ENCODE measurements around the gene RNF152.

Gene RNF152

DNA sequence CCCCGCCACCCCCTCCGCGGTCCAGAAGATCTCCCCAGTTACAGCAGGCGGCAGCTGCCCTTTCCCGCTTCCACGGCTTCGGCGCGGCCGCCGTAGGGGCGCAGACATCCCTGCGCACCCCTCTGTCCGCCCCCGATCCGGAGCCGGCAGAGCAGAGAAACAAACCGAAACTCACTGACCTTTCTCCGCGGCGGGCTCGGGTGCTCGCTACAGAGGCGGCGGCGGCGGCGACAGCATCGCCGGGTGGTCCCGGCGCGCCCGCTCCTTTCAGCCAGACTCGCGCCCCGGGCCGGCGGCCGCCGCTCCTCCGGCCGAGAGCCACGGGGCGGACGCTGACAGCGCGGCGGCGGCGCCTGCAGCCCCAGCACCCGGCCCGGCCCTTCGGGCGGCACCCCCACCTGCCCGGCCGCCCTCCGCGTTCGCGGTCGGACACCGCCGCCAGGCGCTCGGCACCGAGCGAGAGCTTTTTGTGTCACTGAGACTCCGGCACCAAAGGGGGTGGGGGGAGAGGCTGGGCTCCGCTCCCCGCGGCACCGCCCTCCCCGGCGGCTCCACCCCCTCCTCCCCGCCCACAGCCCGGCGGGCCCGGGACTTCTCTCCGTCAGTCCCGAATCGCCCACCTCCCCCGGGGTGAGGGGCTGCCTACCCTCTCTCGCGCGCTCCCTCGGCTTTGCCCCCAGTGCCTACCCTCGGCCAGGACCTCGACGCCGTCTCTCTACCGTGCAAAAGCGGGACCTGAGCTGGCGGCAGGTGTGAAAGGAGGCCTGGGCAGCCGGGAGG, 1.4 kb upstream of the RNF152 start:
- no peaks in the 10 kb centered on the region for H3K36me3 ChIP-seq (ENCODE audit: control insufficient read depth, insufficient read depth, low read length)
- H3K27me3 ChIP-seq (replicated peaks; ENCODE audit: control insufficient read depth, insufficient read depth, low read length): no peaks in the 10 kb centered on the region; the same call in none of the 2 replicates
- TF ChIP-seq, protein P1, sequence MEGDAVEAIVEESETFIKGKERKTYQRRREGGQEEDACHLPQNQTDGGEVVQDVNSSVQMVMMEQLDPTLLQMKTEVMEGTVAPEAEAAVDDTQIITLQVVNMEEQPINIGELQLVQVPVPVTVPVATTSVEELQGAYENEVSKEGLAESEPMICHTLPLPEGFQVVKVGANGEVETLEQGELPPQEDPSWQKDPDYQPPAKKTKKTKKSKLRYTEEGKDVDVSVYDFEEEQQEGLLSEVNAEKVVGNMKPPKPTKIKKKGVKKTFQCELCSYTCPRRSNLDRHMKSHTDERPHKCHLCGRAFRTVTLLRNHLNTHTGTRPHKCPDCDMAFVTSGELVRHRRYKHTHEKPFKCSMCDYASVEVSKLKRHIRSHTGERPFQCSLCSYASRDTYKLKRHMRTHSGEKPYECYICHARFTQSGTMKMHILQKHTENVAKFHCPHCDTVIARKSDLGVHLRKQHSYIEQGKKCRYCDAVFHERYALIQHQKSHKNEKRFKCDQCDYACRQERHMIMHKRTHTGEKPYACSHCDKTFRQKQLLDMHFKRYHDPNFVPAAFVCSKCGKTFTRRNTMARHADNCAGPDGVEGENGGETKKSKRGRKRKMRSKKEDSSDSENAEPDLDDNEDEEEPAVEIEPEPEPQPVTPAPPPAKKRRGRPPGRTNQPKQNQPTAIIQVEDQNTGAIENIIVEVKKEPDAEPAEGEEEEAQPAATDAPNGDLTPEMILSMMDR (IDR thresholded peaks at IDR 0.05; ENCODE audit: insufficient read depth, low read length, poor library complexity, severe bottlenecking): peak; percentile 15
- peak overlapping the region; percentile 67 for H3K4me3 ChIP-seq (replicated peaks; ENCODE audit: low read depth, low read length)
- peak; percentile 66 for DNase-seq (ENCODE audit: extremely low read depth, insufficient read length)

DNA sequence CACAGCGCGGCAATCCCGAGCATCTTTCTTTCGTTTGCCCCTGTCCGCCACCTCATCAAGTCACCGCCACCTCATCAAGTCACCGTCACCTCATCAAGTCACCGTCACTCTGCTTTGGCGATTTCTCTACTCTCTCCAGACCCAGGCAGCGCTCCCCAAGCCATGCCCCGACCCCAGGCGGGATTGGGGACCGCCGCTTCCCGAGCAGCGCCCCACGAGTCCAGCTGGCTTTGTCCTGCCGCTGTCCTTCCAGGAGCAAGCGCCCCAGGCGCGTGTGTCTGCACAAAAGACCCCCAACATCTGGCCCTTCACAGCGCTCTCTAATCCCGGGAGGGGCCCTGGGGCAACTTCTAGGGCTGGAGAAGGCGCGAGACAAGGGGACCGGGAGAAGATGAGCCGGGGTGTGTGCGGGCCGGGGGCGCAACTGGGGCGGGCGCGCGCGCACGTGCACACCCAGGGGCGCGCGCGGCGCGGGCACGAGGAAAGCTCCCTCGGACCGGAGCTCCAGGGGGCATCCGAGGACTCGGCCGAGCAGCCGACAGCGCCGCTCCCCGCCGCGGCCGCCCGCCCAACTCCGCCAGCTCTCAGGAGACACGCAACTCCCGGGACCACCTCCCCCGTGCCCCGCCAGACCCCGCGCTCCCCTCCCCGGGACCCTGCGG, 633 bp upstream of the RNF152 start:
- H3K27me3 ChIP-seq (replicated peaks; ENCODE audit: control insufficient read depth, insufficient read depth, low read length): no peaks in the 10 kb centered on the region; the same call in none of the 2 replicates
- peak; percentile 25 for DNase-seq (ENCODE audit: extremely low read depth, insufficient read length)
- no peaks in the 10 kb centered on the region for H3K36me3 ChIP-seq (ENCODE audit: control insufficient read depth, insufficient read depth, low read length)
- TF ChIP-seq, protein P1 (IDR thresholded peaks at IDR 0.05; ENCODE audit: insufficient read depth, low read length, poor library complexity, severe bottlenecking): no peak
- H3K4me3 ChIP-seq (replicated peaks; ENCODE audit: low read depth, low read length): peak overlapping the region; percentile 67

DNA sequence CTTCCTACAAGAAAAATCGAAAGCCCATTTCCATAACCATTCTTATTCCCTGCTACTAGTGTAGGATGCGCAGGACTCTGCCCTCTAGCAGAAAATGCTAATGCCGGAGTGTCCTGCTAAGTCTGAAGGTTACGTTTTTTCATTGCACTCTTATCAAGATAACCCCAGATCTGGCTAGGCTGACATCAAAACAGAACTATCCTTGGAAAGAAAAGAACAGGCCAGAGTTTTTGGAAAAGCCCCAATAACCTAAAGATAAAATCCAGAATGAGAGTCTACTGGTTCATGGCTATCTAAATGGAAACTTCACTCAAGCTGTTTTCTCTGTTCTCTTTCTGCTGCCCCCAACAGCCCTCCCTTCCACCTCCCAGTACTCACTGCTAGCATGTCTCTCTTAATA, 913 bp downstream of the RNF152 start:
- Histone ChIP-seq H3K36me3 (ENCODE audit: control insufficient read depth, insufficient read depth, low read length) (no peaks in the 10 kb centered on the region), H3K4me3 (replicated peaks; ENCODE audit: low read depth, low read length) (no peak overlapping the region), H3K27me3 (replicated peaks; ENCODE audit: control insufficient read depth, insufficient read depth, low read length) (no peaks in the 10 kb centered on the region; the same call in none of the 2 replicates)
- TF ChIP-seq, protein P1 (IDR thresholded peaks at IDR 0.05; ENCODE audit: insufficient read depth, low read length, poor library complexity, severe bottlenecking): no peak
- no peak for DNase-seq (ENCODE audit: extremely low read depth, insufficient read length)

GRCh38 chr18:61891271-61891670, 1.5 kb downstream of the RNF152 start:
- Histone ChIP-seq H3K36me3 (ENCODE audit: control insufficient read depth, insufficient read depth, low read length) (no peaks in the 10 kb centered on the region), H3K4me3 (replicated peaks; ENCODE audit: low read depth, low read length) (no peak overlapping the region), H3K27me3 (replicated peaks; ENCODE audit: control insufficient read depth, insufficient read depth, low read length) (no peaks in the 10 kb centered on the region; the same call in none of the 2 replicates)
- DNase-seq (ENCODE audit: extremely low read depth, insufficient read length): no peak
- TF ChIP-seq, protein P1 (IDR thresholded peaks at IDR 0.05; ENCODE audit: insufficient read depth, low read length, poor library complexity, severe bottlenecking): no peak

DNA sequence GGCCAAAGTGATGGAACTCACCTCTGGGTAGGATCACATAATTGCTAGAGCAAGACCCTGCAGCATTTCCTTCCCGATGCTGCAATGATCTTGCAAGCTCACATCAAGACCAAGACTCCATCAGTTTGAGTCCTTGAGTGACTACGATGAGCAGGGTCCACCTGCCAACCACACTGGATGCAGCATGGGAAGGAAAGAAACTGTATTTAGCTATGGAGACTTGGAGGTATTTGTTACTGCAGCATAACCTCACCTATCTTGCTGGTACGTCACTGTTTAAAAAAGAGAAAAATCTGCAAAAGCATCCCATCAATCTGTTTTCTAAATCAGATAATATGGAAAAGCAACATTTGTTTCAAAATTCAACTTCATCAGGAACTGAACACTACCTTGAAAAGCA, 2.5 kb downstream of the RNF152 start:
- TF ChIP-seq, protein P1 (IDR thresholded peaks at IDR 0.05; ENCODE audit: insufficient read depth, low read length, poor library complexity, severe bottlenecking): no peak
- H3K4me3 ChIP-seq (replicated peaks; ENCODE audit: low read depth, low read length): no peak overlapping the region
- no peaks in the 10 kb centered on the region for H3K36me3 ChIP-seq (ENCODE audit: control insufficient read depth, insufficient read depth, low read length)
- H3K27me3 ChIP-seq (replicated peaks; ENCODE audit: control insufficient read depth, insufficient read depth, low read length): no peaks in the 10 kb centered on the region; the same call in none of the 2 replicates
- DNase-seq (ENCODE audit: extremely low read depth, insufficient read length): no peak

All from GM06990 (cell line).